Neural cell (in vitro differentiated cells): ENCODE results near the gene SCG5. TPM values are rescaled to one million over a fixed set of nuclear protein-coding genes. Genes with fewer than 3 reads are reported as not detected.
"Not testable (repeated sequence)": the region's sequence is repeated elsewhere in the genome, so short reads cannot be mapped to it uniquely, and the experiment has no call there.

ENCODE experiments used
- H2AFZ ChIP-seq: fragments of 200-600, 300-800 bp; sonication (generic), shearing (Covaris generic); 2 replicates; pipeline ENCODE4 v1.6.0; 2014; ENCODE audit warnings: low read depth, mild to moderate bottlenecking, antibody characterized with exemption, low read length, moderate library complexity
- H3F3A ChIP-seq: fragments of 200-600 bp; shearing (Covaris generic); 2 replicates; pipeline ENCODE4 v1.6.1; 2016; ENCODE audit warnings: mild to moderate bottlenecking, moderate library complexity, mixed read lengths, antibody characterized with exemption, low read length; ENCODE audit not compliant: insufficient read depth, poor library complexity, severe bottlenecking
- H3K27ac ChIP-seq: fragments of 200-600, 300-800 bp; sonication (generic), shearing (Covaris generic); 2 replicates; pipeline ENCODE4 v1.5.1; 2014; ENCODE audit warnings: mild to moderate bottlenecking, low read length, moderate library complexity
- H3K27me3 ChIP-seq: fragments of 300-800, 200-600 bp; sonication (generic), shearing (Covaris generic); 2 replicates; pipeline ENCODE4 v1.6.0; 2014; ENCODE audit warnings: mild to moderate bottlenecking, low read depth, low read length, moderate library complexity; ENCODE audit not compliant: insufficient read depth
- H3K36me3 ChIP-seq: fragments of 300-800, 200-600 bp; sonication (generic), shearing (Covaris generic); 2 replicates; pipeline ENCODE4 v1.5.1; 2014; ENCODE audit warnings: mild to moderate bottlenecking, antibody characterized with exemption, low read length, moderate library complexity; ENCODE audit not compliant: insufficient read depth
- H3K4me2 ChIP-seq: fragments of 300-800, 200-600 bp; sonication (generic), shearing (Covaris generic); 2 replicates; pipeline ENCODE4 v1.6.0; 2014; ENCODE audit warnings: mild to moderate bottlenecking, low read length
- H3K4me3 ChIP-seq: fragments of 300-800, 200-600 bp; sonication (generic), shearing (Covaris generic); 2 replicates; pipeline ENCODE4 v1.5.1; 2014; ENCODE audit warnings: mild to moderate bottlenecking, low read length, moderate library complexity
- H3K79me2 ChIP-seq: fragments of 200-600 bp; shearing (Covaris generic); replicated peaks from 2 replicates; pipeline ENCODE4 v1.6.0; 2014; ENCODE audit warnings: mild to moderate bottlenecking, low read length, moderate library complexity; ENCODE audit not compliant: insufficient read depth
- H3K9ac ChIP-seq: fragments of 300-800, 200-600 bp; sonication (generic), shearing (Covaris generic); 2 replicates; pipeline ENCODE4 v1.6.1; 2016; ENCODE audit warnings: mild to moderate bottlenecking, low read length, mixed read lengths
- H3K9me2 ChIP-seq: fragments of 200-600 bp; shearing (Covaris generic); 2 replicates; pipeline ENCODE4 v1.6.1; 2016; ENCODE audit warnings: mild to moderate bottlenecking, low read length, mixed read lengths; ENCODE audit not compliant: insufficient read depth
- H3K9me3 ChIP-seq: fragments of 200-600, 300-800 bp; sonication (generic), shearing (Covaris generic); 2 replicates; pipeline ENCODE4 v1.6.1; 2016; ENCODE audit warnings: mild to moderate bottlenecking, mixed run types, low read length, moderate library complexity, mixed read lengths
- H4K20me1 ChIP-seq: fragments of 200-600 bp; shearing (Covaris generic); 2 replicates; pipeline ENCODE4 v1.6.1; 2016; ENCODE audit warnings: mild to moderate bottlenecking, mixed run types; ENCODE audit not compliant: insufficient read depth
- POLR2AphosphoS5 ChIP-seq: IDR thresholded peaks from 2 replicates; pipeline ENCODE4 v1.6.1; 2012
- SMC3 ChIP-seq: fragments of 450-650 bp; conservative IDR thresholded peaks from 2 replicates; pipeline ENCODE4 v1.6.1; 2014; ENCODE audit warnings: antibody characterized with exemption, mild to moderate bottlenecking, moderate library complexity; ENCODE audit not compliant: poor library complexity
- polyA minus RNA-seq: library from RNA; depleted of rRNA, polyadenylated mRNA; stranded (reverse); fragments of >200 nt; gene quantifications from 2 replicates; pipeline ENCODE4 v1.2.3, GENCODE V29; 2014
- polyA plus RNA-seq: library from polyadenylated mRNA; depleted of rRNA; stranded (reverse); fragments of >200 nt; gene quantifications from 2 replicates; pipeline ENCODE4 v1.2.3, GENCODE V29; 2014
- TF ChIP-seq, protein P1 (sequence below): fragments of 450-650 bp; IDR thresholded peaks from 2 replicates; pipeline ENCODE4 v1.5.1; 2014; ENCODE audit warnings: antibody characterized with exemption, mild to moderate bottlenecking, moderate library complexity; ENCODE audit not compliant: poor library complexity, severe bottlenecking

The SCG5 gene, protein sequence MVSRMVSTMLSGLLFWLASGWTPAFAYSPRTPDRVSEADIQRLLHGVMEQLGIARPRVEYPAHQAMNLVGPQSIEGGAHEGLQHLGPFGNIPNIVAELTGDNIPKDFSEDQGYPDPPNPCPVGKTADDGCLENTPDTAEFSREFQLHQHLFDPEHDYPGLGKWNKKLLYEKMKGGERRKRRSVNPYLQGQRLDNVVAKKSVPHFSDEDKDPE
- 112 and 116 TPM in 2 replicates for polyA plus RNA-seq
- polyA minus RNA-seq, result 46.0 and 58.0 TPM in 2 replicates

DNA sequence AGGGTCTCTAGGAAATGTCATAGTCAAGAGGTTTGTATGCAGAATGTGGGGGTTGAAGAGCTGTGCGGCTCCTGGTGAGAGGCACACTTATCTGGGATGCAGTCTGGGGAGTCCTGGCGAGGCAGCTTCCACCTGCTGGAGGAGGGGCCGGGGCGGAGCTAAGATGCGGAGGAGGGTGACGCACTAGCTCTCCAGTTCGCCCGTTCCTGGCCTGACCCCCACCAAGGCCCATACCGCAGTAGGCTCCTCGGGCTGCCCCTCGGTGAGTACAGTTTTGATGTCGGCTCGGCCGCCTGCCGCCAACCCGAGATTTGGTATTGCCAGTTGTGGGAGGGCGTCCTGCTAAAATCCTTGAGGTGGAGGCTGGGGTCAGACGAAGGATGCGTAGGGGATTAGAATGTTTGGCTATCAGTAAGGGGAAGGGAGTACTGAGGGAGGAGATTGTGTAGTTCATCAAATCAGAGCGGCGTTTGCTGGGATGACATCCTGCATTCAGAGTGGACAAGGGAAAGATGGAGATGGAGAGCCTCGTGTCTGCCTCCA lies at the start of gene SCG5:
TSS of gene SCG5 (plus strand) at position 194 of the 543 bp plus-strand sequence. CDS start 1,883 bp downstream, outside the sequence.
- TF ChIP-seq SMC3 (no peak), POLR2AphosphoS5 (peak; percentile 33)
- peak within 1 kb of the TSS; percentile 61 for H3K4me3 ChIP-seq
- H3K79me2 ChIP-seq, result no peaks in the 10 kb centered on the region
- H4K20me1 ChIP-seq, result no peaks in the 10 kb centered on the region
- no peak within 1 kb of the TSS for H3K4me2 ChIP-seq
- no peaks in the 10 kb centered on the region for H3K9me2 ChIP-seq
- H3K9me3 ChIP-seq, result no peaks in the 10 kb centered on the region
- peak within 1 kb of the TSS; percentile 60 for H3K9ac ChIP-seq
- no peaks in the 10 kb centered on the region for H3K27me3 ChIP-seq
- H3F3A ChIP-seq, result no peaks in the 10 kb centered on the region
- no peaks in the 10 kb centered on the region for H3K36me3 ChIP-seq
- peak within 1 kb of the TSS; percentile 65 for H3K27ac ChIP-seq
- peak within 1 kb of the TSS; percentile 10 for H2AFZ ChIP-seq

DNA sequence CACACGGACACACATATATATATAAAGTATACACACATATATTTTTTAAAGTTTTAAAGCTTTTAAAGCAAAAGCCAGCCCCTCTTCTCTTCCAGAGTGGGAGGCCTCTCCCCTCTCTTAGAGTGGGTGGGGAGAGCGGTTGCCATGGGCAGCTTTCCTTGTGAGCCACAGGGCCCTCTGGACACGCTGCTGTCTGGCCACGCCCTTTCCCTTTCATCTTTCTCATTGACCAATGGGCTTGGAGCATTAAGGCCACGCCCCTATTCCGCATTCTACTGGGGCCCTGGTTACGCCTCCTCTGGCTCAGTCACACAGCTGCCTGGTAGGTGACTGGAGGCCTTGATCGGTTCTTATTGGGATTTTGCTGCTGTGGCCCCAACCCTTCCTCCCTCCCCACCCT lies 48.4 kb upstream of the SCG5 start, which contains the start of gene GOLGA8N:
TSS of gene GOLGA8N (plus strand) at position 306 of the 400 bp plus-strand sequence.
- H3K36me3 ChIP-seq, H3K9me3 ChIP-seq, H4K20me1 ChIP-seq, H3F3A ChIP-seq, H3K9ac ChIP-seq, H3K79me2 ChIP-seq, H2AFZ ChIP-seq, H3K4me2 ChIP-seq, H3K4me3 ChIP-seq, H3K27ac ChIP-seq, H3K27me3 ChIP-seq, H3K9me2 ChIP-seq: not testable (repeated sequence)

DNA sequence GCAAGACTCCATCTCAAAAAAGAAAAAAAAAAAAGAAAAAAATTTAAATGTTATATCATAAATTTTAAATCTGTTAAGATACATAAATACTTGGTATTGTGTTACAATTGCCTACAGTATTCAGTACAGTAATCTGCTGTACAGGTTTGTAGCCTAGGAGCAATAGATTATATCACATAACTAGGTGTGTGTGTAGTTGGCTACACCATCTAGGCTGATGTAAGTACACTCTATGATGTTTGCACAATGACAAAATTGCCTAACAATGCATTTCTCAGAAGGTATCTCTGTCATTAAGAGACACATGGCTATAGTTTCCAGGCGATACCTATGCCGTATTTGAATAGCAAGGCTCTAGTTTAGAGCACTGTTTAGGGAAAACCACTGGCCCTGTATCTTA lies 32.0 kb upstream of the SCG5 start:
- not testable (repeated sequence) for H3K4me3 ChIP-seq, H3K79me2 ChIP-seq, H3K9ac ChIP-seq, H4K20me1 ChIP-seq, H3F3A ChIP-seq, H3K9me3 ChIP-seq, H2AFZ ChIP-seq, H3K9me2 ChIP-seq, H3K36me3 ChIP-seq, H3K4me2 ChIP-seq, H3K27me3 ChIP-seq, H3K27ac ChIP-seq

DNA sequence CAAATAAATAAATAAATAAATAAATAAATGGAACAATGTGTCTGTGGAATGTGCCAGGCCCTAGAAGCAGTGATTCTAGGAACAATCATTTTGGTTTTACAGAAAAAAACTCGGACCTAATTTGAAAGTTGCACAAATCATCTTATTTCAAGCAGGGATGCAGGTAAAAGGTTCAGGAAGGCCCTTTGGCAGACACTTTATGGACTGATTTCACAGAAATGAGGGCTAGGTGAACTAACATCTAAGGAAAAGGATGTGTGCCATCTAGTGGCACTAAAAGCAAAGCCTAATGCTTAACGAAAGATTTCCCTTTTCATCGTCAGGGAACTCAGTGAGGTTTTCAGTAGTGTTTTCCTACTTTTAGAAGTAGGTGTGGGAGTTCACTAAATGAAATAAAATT lies 30.8 kb upstream of the SCG5 start:
- H3K4me2 ChIP-seq, H3K9me3 ChIP-seq, H3F3A ChIP-seq, H3K9me2 ChIP-seq, H3K4me3 ChIP-seq, H3K36me3 ChIP-seq, H4K20me1 ChIP-seq, H3K9ac ChIP-seq, H3K79me2 ChIP-seq, H3K27ac ChIP-seq, H3K27me3 ChIP-seq, H2AFZ ChIP-seq: not testable (repeated sequence)
- TF ChIP-seq, protein P1, sequence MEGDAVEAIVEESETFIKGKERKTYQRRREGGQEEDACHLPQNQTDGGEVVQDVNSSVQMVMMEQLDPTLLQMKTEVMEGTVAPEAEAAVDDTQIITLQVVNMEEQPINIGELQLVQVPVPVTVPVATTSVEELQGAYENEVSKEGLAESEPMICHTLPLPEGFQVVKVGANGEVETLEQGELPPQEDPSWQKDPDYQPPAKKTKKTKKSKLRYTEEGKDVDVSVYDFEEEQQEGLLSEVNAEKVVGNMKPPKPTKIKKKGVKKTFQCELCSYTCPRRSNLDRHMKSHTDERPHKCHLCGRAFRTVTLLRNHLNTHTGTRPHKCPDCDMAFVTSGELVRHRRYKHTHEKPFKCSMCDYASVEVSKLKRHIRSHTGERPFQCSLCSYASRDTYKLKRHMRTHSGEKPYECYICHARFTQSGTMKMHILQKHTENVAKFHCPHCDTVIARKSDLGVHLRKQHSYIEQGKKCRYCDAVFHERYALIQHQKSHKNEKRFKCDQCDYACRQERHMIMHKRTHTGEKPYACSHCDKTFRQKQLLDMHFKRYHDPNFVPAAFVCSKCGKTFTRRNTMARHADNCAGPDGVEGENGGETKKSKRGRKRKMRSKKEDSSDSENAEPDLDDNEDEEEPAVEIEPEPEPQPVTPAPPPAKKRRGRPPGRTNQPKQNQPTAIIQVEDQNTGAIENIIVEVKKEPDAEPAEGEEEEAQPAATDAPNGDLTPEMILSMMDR, result peak; percentile 19

DNA sequence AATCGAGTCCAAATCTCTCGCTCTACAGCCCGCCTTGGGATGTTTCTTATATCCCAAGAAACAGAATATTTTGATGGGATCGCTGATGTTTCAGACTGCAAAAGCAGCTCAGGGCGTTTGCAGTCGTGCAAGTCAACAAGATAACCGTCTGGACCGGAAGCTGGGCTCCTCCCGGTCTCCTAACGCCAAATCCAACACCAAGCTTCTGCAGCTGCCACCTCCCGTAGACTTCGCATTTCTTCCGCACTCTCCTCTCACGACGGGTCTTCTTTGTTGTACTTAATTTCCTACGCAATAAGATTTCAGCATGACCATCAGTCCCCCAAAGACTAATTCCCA lies 26.8 kb upstream of the SCG5 start:
- not testable (repeated sequence) for H4K20me1 ChIP-seq, H3F3A ChIP-seq, H3K4me2 ChIP-seq, H3K79me2 ChIP-seq, H3K9me3 ChIP-seq, H3K36me3 ChIP-seq, H3K27me3 ChIP-seq, H3K9me2 ChIP-seq, H2AFZ ChIP-seq
- Histone ChIP-seq H3K9ac (peak overlapping the region; percentile 61), H3K4me3 (peak overlapping the region; percentile 64), H3K27ac (peak overlapping the region; percentile 66)
